SK-N-SH treated with all-trans-retinoic acid at 6 μM for 48 hours (cell line): ENCODE results near the gene BICC1.

Experiments
- ARNTL ChIP-seq: fragments of 450-650 bp; formaldehyde crosslinking; IDR thresholded peaks from 2 replicates; pipeline ENCODE4 v1.5.0; 2020; ENCODE audit warnings: low read depth, mild to moderate bottlenecking, moderate library complexity, borderline replicate concordance
- BACH2 ChIP-seq: fragments of 250-450 bp; sonication (Bioruptor Pico); IDR thresholded peaks from 2 replicates; pipeline ENCODE4 v1.9.0; 2021; ENCODE audit warnings: mild to moderate bottlenecking, borderline replicate concordance
- ISL1 ChIP-seq: fragments of 250-450 bp; sonication (Bioruptor Pico); IDR thresholded peaks from 2 replicates; pipeline ENCODE4 v2.1.2; 2022; ENCODE audit warnings: mild to moderate bottlenecking, moderate library complexity
- POU6F1 ChIP-seq: fragments of 250-450 bp; sonication (Bioruptor Pico); IDR thresholded peaks from 2 replicates; pipeline ENCODE4 v1.8.0; 2021; ENCODE audit warnings: low read depth, mild to moderate bottlenecking, moderate library complexity, borderline replicate concordance
- PPARA ChIP-seq: fragments of 250-450 bp; sonication (Bioruptor Pico); IDR thresholded peaks from 2 replicates; pipeline ENCODE4 v1.5.0; 2020; ENCODE audit warnings: mild to moderate bottlenecking, borderline replicate concordance
- RARB ChIP-seq: fragments of 250-450 bp; sonication (Bioruptor Pico); IDR thresholded peaks from 2 replicates; pipeline ENCODE4 v1.8.0; 2021; ENCODE audit warnings: mild to moderate bottlenecking, moderate library complexity
- TSHZ2 ChIP-seq: fragments of 250-450 bp; sonication (Bioruptor Pico); IDR thresholded peaks from 2 replicates; pipeline ENCODE4 v1.5.0; 2020; ENCODE audit warnings: mild to moderate bottlenecking, moderate library complexity
- ZNF565 ChIP-seq: fragments of 450-650 bp; formaldehyde crosslinking; conservative IDR thresholded peaks from 2 replicates; pipeline ENCODE4 v1.5.0; 2020; ENCODE audit warnings: low read depth, mild to moderate bottlenecking, moderate library complexity

DNA sequence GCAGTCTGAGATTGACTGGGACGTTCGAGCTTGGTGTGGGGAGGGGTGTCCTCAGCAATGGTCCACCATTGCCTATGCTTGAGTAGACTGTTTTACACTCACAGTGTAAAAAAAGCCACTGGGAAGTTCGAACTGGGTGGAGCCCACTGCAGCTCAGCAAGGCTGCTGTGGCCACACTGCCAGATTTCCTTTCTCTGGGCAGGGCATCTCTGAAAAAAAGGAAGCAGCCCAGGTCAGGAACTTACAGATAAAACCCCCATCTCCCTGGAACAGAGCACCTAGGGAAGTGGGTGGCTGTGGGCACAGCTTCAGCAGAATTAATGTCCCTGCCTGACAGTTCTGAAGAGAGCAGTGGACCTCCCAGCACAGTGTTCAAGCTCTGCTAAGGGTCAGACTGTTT, 80.3 kb downstream of the BICC1 start:
- no peak for TF ChIP-seq ARNTL (CRISPR knock-in tag)
- TF ChIP-seq ISL1 (CRISPR knock-in tag) = no peak
- no peak for TF ChIP-seq TSHZ2
- no peak for TF ChIP-seq RARB
- no peak for TF ChIP-seq ZNF565
- no peak for TF ChIP-seq PPARA (CRISPR knock-in tag)
- TF ChIP-seq BACH2 (CRISPR knock-in tag) = no peak
- TF ChIP-seq POU6F1 (CRISPR knock-in tag) = no peak
